Measurements from ENCODE around the gene CCDC60. TPM values are rescaled to one million over a fixed set of nuclear protein-coding genes. Genes with fewer than 3 reads are reported as not detected.

CCDC60 gene
- total RNA-seq, 1 experiment from 2014 or later: not detected

- CTCF ChIA-PET: no interaction called here
- no peaks in the 10 kb centered on the region for H3K4me1 Mint-ChIP-seq (ENCODE audit: low read depth, unreplicated experiment)
- BruUV-seq (replicated peaks): no TSS peak
- no peak overlapping the region for H3K27ac Mint-ChIP-seq (ENCODE audit: unreplicated experiment)
- DNase-seq: no peak
- H3K9me3 Mint-ChIP-seq (ENCODE audit: low read depth, unreplicated experiment): peaks cover 8% of the 10 kb centered on the region
- intact Hi-C loops (cut with micrococcal nuclease; ENCODE audit: unreplicated experiment): no loop called here
- no peak overlapping the region for H3K4me3 Mint-ChIP-seq (ENCODE audit: low read depth, unreplicated experiment)
- H3K36me3 Mint-ChIP-seq (ENCODE audit: insufficient read depth, unreplicated experiment): no peaks in the 10 kb centered on the region
- H3K27me3 Mint-ChIP-seq (ENCODE audit: unreplicated experiment): peaks cover 11% of the 10 kb centered on the region
- no peak for TF ChIP-seq CTCF (IDR thresholded peaks at IDR 0.05; ENCODE audit: unreplicated experiment)
Observed at GRCh38 chr12:119398190-119398589, 63.7 kb downstream of the CCDC60 start.

DNA sequence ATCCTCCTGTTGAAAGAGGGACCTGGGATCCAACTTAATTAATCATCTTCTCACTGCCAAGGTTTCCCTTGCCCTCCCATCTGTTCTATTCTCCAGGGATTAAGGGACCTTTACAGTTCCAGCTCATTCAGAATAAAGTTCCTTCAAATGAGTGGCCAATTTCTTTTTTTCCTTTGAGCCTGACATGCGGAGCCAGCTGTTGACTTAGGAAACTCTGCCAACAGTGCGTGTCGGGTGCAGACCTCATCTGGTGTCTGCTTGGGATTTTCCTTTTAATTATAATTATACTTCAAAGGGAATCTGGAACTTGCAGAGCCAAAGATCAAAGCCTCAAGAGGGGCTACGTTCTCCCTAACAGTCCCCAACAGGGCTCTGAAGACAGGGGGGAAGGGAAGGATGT is 64.8 kb downstream of the CCDC60 start:
- CTCF ChIA-PET: interaction anchor here (0.5 kb wide), 1 partner anchor 83 kb away, joined by 3 read pairs; no protein-coding TSS in a partner anchor
- TF ChIP-seq CTCF (IDR thresholded peaks at IDR 0.05; ENCODE audit: unreplicated experiment): no peak
- H3K27ac Mint-ChIP-seq (ENCODE audit: unreplicated experiment): no peak overlapping the region
- no TSS peak for BruUV-seq (replicated peaks)
- no peak for DNase-seq
- no peaks in the 10 kb centered on the region for H3K4me1 Mint-ChIP-seq (ENCODE audit: low read depth, unreplicated experiment)
- no peak overlapping the region for H3K4me3 Mint-ChIP-seq (ENCODE audit: low read depth, unreplicated experiment)
- H3K9me3 Mint-ChIP-seq (ENCODE audit: low read depth, unreplicated experiment): peaks cover 8% of the 10 kb centered on the region
- H3K27me3 Mint-ChIP-seq (ENCODE audit: unreplicated experiment): peaks cover 6% of the 10 kb centered on the region
- intact Hi-C loops (cut with micrococcal nuclease; ENCODE audit: unreplicated experiment): no loop called here
- no peaks in the 10 kb centered on the region for H3K36me3 Mint-ChIP-seq (ENCODE audit: insufficient read depth, unreplicated experiment)

GRCh38 chr12:119406308-119406707 is 71.8 kb downstream of the CCDC60 start:
- CTCF ChIA-PET: interaction anchor here (0.7 kb wide), 1 partner anchor 1136 kb away, joined by 3 read pairs; no protein-coding TSS in a partner anchor
- intact Hi-C loops (cut with micrococcal nuclease; ENCODE audit: unreplicated experiment): no loop called here
- no TSS peak for BruUV-seq (replicated peaks)
- Mint-ChIP-seq H3K4me3 (ENCODE audit: low read depth, unreplicated experiment) (no peak overlapping the region), H3K36me3 (ENCODE audit: insufficient read depth, unreplicated experiment) (no peaks in the 10 kb centered on the region), H3K4me1 (ENCODE audit: low read depth, unreplicated experiment) (no peaks in the 10 kb centered on the region), H3K27me3 (ENCODE audit: unreplicated experiment) (peaks cover 66% of the 10 kb centered on the region), H3K9me3 (ENCODE audit: low read depth, unreplicated experiment) (no peaks in the 10 kb centered on the region), H3K27ac (ENCODE audit: unreplicated experiment) (no peak overlapping the region)
- DNase-seq: no peak
- no peak for TF ChIP-seq CTCF (IDR thresholded peaks at IDR 0.05; ENCODE audit: unreplicated experiment)

DNA sequence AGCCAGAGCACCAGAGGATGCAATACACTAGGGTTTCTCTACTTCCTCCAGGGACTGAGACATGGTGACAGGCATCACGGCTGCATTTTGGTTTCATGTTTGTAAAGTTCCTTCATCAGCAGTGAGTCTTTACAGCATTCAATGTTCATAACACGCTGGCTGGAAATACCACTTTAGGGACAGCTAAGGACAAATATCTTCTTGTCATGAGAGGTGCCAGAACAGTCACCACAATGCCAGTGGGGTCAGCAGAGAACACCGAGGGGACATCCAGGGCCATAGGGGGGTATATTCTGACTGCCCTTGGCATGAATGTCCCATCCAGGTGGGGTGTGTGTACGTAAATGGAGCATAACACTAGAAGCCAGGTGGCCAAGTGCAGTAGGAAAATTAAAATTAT is 72.3 kb downstream of the CCDC60 start:
- Mint-ChIP-seq H3K36me3 (ENCODE audit: insufficient read depth, unreplicated experiment) (no peaks in the 10 kb centered on the region), H3K4me3 (ENCODE audit: low read depth, unreplicated experiment) (no peak overlapping the region), H3K27me3 (ENCODE audit: unreplicated experiment) (peaks cover 71% of the 10 kb centered on the region), H3K4me1 (ENCODE audit: low read depth, unreplicated experiment) (no peaks in the 10 kb centered on the region), H3K27ac (ENCODE audit: unreplicated experiment) (no peak overlapping the region), H3K9me3 (ENCODE audit: low read depth, unreplicated experiment) (no peaks in the 10 kb centered on the region)
- BruUV-seq (replicated peaks): no TSS peak
- intact Hi-C loops (cut with micrococcal nuclease; ENCODE audit: unreplicated experiment): no loop called here
- DNase-seq: no peak
- TF ChIP-seq CTCF (IDR thresholded peaks at IDR 0.05; ENCODE audit: unreplicated experiment): no peak
- CTCF ChIA-PET: no interaction called here

All from Calu3 (cell line).